HG03280 (cell line): ENCODE measurements around the gene AKT1S1.
A peak's percentile ranks its signal among the peaks of the same experiment; 100 is the strongest.

Source experiments
- ATAC-seq: cut with Tn5 transposase; IDR thresholded peaks from one replicate; pipeline ENCODE4 v1.9.1; 2021; ENCODE audit warnings: mild to moderate bottlenecking, moderate library complexity; ENCODE audit not compliant: unreplicated experiment

Gene AKT1S1

DNA sequence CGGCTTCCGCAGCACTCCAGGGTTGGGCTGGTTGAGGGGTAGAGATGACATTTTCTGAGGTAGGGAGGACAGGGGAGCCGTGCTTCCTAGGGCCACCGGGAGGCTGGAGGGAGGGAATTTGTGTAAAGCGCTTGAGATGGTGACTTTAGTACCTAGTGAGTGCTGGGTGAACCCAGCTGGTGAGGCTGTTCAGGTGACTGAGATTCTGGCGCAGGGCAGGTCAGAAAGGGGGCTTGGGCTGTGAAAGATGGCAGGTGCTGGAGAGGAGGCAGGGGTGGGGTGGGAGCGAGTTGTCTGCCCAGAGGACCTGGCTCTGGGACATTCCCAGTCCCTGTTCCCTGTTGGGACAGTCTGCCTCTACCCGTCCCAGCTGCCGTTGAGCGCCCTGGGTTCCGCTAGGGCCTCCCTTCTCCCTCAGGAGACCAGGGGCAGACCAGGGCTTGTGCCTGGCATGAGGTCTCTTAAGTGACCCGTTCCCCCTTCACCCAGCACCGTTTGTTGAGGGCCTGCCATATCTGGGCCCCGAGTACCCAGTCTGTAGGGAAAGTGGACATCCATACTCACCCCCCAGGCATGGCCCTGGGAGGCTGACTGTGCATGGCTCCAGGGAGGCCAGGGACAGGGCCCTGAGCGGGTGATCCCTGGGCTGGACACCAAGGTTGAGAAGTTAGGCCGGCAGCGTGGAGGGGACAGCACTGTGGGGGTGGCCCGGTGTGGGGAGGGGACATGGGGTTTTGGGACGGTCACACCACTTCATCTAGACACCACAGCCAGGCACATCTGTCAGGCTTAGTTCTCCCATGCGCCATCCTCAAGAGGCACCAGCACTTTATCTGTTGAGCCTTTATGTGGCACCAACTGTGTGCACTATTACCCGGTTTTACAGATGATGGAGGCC, 21.2 kb downstream of the AKT1S1 start:
- ATAC-seq, result no peak

DNA sequence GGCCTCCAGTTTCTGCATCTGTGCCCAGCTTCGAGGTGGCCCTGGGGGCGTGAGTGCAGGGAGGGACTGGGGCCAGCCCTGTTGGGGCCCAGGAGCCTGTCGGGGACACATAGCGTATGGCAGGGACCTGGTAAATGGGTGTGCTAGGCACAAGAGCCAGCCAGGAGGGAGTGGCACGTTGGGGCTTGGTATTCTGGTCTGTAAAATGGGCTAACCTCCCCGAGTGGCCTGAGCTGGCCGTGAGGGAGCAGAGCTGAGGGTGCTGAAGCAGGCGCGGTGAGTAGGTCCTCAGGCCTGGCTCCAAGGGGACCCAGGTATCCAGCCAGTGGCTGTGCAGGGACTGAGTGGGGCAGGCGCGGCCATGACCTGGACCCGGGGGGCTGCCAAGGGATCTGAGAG, 21.9 kb downstream of the AKT1S1 start:
- no peak for ATAC-seq

GRCh38 chr19:49854378-49855263, 22.5 kb downstream of the AKT1S1 start:
- no peak for ATAC-seq

DNA sequence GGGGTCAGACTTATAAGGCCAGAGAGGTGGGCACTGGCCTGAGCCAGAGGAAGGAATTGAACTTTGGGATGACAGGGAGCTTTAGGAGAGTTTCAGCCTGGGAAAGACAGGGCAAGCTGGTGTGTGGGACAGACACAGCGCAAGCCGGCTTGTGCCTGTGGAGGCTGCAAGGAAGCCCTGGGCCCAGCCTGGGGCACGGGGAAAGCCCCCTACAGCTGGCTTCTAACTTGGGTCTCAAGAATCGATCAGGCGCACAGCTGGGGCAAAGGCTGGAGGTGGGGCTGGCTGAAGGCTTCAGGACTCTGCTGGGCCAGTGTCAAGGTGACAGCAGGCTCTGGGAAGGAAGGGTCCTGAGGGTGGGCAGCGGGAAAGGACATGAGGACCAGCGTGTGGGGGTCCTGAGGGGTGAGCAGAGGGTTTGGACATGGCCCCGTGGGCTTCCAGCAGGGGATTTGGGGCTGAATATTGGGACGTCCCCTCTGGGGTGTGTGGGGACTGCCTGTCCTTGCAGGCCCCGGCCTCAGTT, 23.2 kb downstream of the AKT1S1 start:
- ATAC-seq, result no peak

DNA sequence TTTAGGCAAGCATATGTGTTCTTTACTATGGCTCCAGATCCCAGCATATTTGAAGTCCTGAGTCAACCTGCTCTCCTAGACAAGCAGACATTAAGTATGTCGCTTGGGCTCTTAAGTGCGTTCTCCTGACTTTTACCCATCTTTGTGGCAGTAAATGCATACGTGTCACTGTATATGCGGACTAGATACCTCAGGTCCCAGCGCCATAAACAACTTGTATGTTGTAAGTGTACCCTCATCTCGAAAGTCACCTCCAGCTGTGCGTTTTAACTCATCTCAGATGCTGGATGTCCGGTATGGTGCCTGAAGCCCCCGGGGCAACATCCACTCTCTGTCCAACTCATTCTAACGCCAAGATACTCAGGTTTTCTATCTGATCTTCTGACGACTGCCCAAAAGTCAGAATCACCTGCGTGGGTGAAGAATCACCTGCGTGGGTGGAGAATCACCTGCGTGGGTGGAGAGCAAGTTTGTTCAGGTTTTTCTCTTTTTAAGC, 24.5 kb downstream of the AKT1S1 start:
- ATAC-seq, result no peak

DNA sequence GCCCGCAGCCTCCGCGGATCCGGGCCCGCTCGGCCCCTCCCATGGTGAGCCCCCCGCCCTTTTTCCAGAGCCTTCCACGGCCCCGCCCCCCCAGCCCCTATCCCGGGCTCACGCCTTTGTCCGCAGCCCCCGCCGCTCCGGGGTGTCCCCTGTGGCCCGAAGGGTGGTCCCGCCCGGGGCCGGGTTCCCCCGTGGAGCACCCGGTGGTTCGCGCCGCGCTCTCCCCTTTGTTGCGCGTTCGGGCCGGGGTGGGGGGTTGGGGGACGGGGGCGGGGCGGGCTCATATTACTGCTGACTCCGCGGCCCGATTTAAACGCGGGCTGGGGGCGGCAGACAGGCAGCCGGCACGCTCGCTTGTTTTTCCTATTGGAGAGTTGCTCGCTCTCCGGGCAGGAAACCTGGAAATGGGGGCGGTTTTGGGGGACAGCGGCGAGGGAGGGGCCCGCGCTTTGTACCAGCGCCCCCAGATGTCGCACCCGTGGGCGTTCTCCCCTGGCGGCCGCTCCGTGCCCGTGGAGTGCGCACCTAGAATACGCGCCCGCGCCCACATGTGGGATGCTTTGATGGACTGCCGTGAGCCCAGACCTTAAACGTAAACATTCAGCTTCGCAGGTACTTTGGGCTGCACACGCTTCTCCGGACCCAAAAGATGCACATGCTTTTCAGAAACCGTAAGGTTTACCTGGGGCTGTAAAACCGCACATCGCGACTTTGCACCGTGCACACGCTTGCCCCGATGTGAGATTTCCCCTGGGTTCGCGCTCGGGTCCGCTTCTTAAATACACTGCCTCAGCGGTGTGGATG, 25.5 kb downstream of the AKT1S1 start:
- ATAC-seq, result peak; percentile 12

- ATAC-seq, result peak; percentile 75
These were observed 26.4 kb downstream of the AKT1S1 start, which contains the start of gene PTOV1 for GRCh38 chr19:49850487-49851342. Gene PTOV1 (plus strand): TSS chr19:49851159.

GRCh38 chr19:49850221-49850486, 27.0 kb downstream of the AKT1S1 start:
- no peak for ATAC-seq

DNA sequence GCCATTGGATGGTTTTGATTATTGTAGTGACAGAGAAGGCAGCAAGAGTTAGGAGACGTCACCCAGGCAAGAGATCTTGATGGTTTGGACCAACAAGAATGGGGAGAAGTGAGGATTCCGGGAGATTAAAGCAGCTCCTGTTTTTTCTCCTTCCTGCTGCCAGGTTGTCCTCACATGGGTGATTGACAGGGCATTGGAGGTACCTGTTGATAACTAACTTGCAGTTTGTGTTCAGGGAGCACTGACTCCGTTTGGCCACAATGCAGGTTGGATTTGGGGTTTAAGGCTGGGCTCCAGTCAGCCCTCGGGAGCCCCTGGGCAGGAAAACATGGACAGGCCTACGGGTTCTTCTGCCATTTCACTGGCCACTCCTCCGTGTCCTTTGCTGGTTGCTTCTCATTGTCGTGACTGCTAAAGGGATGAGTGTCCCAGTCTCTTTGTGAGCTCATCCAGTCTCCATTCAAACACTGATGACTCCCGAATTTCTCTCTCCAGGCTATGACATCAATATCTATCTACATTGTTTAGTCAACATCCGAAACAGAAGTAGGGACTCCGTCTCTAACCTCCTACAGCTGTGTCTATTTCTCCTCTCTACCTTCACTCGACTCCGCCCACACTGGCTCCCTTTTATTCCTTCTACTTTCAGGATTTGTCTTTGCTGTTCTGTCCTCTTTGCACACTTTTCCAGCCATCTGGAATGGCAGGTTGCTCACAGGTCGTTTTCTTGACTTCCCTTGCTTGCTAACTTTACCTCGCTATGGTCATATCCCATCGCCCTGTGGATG, 27.5 kb downstream of the AKT1S1 start:
- ATAC-seq, result no peak

DNA sequence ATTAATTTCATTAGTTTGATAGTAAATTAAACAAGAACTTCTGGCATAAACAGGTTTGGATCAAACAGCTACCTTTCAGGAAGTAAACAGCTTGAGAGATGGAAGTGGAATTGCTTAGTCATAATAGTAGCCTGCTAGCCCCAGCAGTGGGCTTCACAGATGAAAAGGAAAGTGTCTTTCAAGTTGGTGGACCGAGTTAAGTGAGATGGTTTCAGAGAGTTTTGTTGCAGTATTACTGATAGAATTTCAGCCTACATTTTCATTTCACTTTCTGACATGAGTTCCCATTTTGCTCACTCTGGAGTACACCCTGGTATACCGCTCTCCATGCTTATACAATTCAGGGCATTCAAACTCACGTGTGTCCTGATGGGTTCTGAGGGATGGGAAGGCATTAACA, 28.2 kb downstream of the AKT1S1 start:
- no peak for ATAC-seq

GRCh38 chr19:49847731-49848696, 29.1 kb downstream of the AKT1S1 start:
- ATAC-seq, result no peak

DNA sequence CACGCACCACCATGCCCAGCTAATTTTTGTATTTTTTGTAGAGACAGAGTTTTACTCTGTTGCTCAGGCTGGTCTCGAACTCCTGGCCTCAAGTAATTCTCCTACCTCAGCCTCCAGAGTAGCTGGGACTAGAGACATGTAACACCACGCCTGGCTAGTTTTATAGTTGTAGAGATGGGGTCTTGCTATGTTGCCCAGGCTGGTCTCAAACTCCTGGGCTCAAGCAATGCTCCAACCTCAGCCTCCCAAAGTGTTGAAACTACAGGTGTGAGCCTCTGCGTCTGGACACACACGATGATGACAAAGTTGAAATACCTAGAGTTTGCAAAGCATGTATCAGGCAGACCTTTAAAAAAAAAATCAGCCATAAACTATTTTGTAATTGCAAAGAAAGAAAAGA, 30.7 kb downstream of the AKT1S1 start:
- no peak for ATAC-seq

DNA sequence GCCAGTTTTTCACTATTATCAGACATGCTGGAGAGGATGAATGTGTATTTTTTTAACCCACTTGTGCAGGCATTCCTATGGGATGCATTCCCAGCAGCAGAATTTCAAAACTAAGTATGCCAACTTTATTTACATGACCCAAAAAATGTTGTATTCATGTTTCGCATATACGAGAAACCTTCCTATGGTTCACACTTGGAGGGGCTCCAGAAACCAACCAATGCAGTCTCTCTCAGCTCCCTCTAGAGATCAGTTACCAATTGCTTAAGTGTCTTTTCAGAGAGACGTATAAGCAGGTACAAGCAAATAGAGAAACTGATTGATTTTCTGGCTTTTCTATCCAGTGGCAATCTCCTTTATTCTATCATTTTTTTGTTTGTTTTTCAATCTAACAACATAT, 31.7 kb downstream of the AKT1S1 start:
- no peak for ATAC-seq

GRCh38 chr19:49844138-49845095, 32.7 kb downstream of the AKT1S1 start:
- no peak for ATAC-seq

DNA sequence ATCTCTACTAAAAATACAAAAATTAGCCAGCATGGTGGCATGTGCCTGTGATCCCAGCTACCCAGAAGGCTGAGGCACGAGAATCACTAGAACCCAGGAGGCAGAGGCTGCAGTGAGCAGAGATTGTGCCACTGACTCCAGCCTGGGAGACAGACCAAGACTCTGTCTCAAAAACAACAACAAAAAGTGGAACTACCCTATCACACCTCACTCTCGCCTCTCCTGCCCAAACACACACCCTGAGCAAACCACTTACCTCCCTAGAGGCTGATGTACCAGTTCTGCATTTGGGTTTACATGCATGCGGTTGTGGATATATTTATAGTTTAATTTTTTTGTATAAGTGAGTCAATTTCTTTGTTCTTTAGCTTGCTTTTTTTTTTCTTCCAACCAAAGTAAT, 33.9 kb downstream of the AKT1S1 start:
- no peak for ATAC-seq

DNA sequence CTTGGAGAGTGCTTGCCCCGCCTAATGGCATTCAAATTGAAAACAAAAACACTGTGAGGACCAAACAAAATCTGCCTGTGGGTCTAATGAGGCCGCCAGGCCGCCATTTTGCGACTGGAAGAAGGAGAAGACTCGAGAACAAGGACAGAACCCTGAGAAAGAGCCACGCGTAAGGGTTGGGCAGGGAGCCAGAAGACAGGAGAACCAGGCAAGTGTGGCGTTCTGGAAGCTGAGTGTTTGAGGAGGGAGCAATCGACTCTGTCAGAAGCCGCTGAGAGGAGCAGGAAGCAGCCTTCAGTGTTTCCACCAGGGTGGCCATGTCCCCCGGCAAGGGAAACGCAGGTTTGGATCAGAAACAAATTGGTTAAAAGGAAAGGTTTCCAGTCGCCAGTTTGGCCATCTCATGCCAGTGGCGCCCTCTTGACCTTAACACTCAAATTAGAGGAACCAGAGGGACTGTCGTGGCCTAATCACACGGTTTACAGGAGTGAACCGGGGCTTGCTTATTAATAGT, 36.4 kb downstream of the AKT1S1 start:
- no peak for ATAC-seq

DNA sequence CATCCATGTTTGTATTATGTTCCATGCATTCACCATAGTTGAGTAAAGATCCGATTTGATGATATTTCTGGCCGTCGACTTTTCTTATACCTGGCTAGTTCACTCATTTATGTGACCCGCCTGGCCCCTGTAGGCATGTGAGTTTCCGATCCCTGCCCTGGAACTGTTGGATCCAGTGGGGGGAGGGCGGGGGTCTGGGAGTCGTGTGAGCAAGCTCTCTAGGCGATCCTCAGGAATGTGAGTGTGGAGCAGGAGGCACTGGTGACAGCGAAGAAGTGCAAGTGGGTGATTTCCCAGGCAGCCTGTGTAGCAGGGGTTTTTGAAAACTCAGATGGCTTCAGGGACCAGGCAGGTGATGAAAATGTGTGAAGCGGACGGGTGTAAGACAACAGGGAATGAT, 36.8 kb downstream of the AKT1S1 start:
- no peak for ATAC-seq
